ENCODE results near the gene ARMC12. TPM values are rescaled to one million over a fixed set of nuclear protein-coding genes. Genes with fewer than 3 reads are reported as not detected.

Gene ARMC12
- total and polyA plus RNA-seq, 12 donors, result 0.29 to 44.7 (median 1.2) TPM; not detected in 1

- 29 to 50% (median 40%) methylated on average over 18 to 21 of the region's 21 CpGs for WGBS, 4 donors
- TF ChIP-seq CTCF (IDR thresholded peaks at IDR 0.05), result no peak
- peak in 1 of 2 donors; percentile 39 for TF ChIP-seq POLR2A (IDR thresholded peaks at IDR 0.05)
- DNase-seq, result peak in 6 of 7 donors; percentile 41 to 78 (median 62)
- Histone ChIP-seq H3K4me1 (replicated peaks in 1 of 2) (peaks cover 26 to 69% of the 10 kb centered on the region in 2 donors), H3K36me3 (replicated peaks in 1 of 2) (no peaks in the 10 kb centered on the region), H3K9me3 (replicated peaks in 1 of 3) (no peaks in the 10 kb centered on the region), H3K27ac (peak overlapping the region; percentile 5 to 94 (median 67)), H3K4me3 (peak overlapping the region in 1 of 4 donors; percentile 37), H3K27me3 (no peaks in the 10 kb centered on the region)
- intact Hi-C loops (cut with DNase I), result no loop called here
Observed at GRCh38 chr6:35719830-35720733, 16.8 kb upstream of the ARMC12 start.

- Histone ChIP-seq H3K4me3 (no peak overlapping the region), H3K4me1 (replicated peaks in 1 of 2) (peaks cover 47 to 91% of the 10 kb centered on the region in 2 donors), H3K36me3 (replicated peaks in 1 of 2) (no peaks in the 10 kb centered on the region), H3K9me3 (replicated peaks in 1 of 3) (no peaks in the 10 kb centered on the region), H3K27ac (peak overlapping the region in 3 of 5 donors; percentile 6 to 65 (median 49)), H3K27me3 (no peaks in the 10 kb centered on the region)
- intact Hi-C loops (cut with DNase I), result no loop called here
- peak in 5 of 7 donors; percentile 46 to 81 (median 54) for DNase-seq
- no peak for TF ChIP-seq CTCF (IDR thresholded peaks at IDR 0.05)
- no peak for TF ChIP-seq POLR2A (IDR thresholded peaks at IDR 0.05)
- WGBS, 4 donors, result 36 to 48% (median 41%) methylated on average over 8 to 10 of the region's 10 CpGs
Observed at GRCh38 chr6:35722121-35722761, 14.6 kb upstream of the ARMC12 start.

- DNase-seq, result no peak
- Histone ChIP-seq H3K27me3 (no peaks in the 10 kb centered on the region), H3K4me1 (replicated peaks in 1 of 2) (peaks cover 55 to 92% of the 10 kb centered on the region in 2 donors), H3K4me3 (no peak overlapping the region), H3K27ac (peak overlapping the region in 3 of 5 donors; percentile 66 to 100 (median 98)), H3K36me3 (replicated peaks in 1 of 2) (no peaks in the 10 kb centered on the region), H3K9me3 (replicated peaks in 1 of 3) (no peaks in the 10 kb centered on the region)
- 90 to 92% (median 91%) methylated on average over 2 of the region's 2 CpGs for WGBS, 4 donors
- TF ChIP-seq CTCF (IDR thresholded peaks at IDR 0.05) (no peak), POLR2A (IDR thresholded peaks at IDR 0.05) (no peak)
- intact Hi-C loops (cut with DNase I), result no loop called here
Observed at GRCh38 chr6:35723587-35723986, 13.2 kb upstream of the ARMC12 start.

- no peaks in the 10 kb centered on the region for H3K9me3 ChIP-seq (replicated peaks in 1 of 3)
- no peak overlapping the region for H3K4me3 ChIP-seq
- H3K36me3 ChIP-seq (replicated peaks in 1 of 2), result no peaks in the 10 kb centered on the region
- H3K4me1 ChIP-seq (replicated peaks in 1 of 2), result peaks cover 55 to 92% of the 10 kb centered on the region in 2 donors
- no peak for DNase-seq
- H3K27me3 ChIP-seq, result no peaks in the 10 kb centered on the region
- TF ChIP-seq CTCF (IDR thresholded peaks at IDR 0.05) (no peak), POLR2A (IDR thresholded peaks at IDR 0.05) (no peak)
- peak overlapping the region in 4 of 5 donors; percentile 66 to 100 (median 98) for H3K27ac ChIP-seq
- 78 to 96% (median 89%) methylated on average over 2 to 4 of the region's 4 CpGs for WGBS, 4 donors
- intact Hi-C loops (cut with DNase I), result no loop called here
Observed at GRCh38 chr6:35724059-35724458, 12.8 kb upstream of the ARMC12 start.
